ENCODE results near the gene GLB1L. TPM values are rescaled to one million over a fixed set of nuclear protein-coding genes. Genes with fewer than 3 reads are reported as not detected.

The GLB1L gene
- total and polyA plus RNA-seq, 4 donors = 2.3 to 5.2 (median 2.6) TPM

DNA sequence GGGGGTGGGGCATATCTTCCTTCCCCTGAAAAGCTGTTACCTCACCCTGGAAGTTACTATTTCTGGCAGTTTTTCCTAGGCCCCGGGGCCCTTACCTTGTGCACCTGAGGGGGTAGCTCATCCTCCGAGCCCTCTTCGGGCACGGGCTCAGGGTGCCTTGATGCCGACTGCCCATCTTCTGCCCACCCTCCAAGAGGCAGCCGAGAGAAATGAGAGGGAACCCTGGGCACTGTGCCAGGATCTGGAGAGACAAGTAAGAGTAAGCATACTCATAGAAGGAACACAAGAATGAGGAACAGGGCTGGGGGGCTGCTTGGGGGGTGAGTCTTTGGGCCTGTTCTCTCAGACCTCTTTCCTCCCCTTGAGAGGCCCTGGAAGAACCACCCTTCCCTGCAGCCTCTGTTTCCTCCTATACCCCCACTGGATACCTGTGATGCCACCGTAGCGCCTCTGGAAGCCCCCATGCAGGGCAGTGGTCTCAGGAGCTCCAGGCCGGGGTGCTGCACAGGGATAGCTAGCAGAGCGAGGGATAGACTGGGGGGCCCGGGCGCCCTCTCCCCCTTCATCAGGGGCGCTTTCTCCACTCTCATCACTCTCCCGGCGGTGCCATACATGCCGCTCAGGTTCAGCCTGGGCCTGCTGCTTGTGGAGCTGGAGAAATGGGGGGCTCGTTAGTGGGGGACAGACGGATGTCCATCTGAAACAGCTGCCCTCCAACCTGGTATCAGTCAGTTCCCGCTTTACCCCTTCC, 24.4 kb downstream of the GLB1L start:
- no peak overlapping the region for H3K9ac ChIP-seq (ENCODE audit: low read depth in 1 of 2, low read length in 2 of 2)
- peaks cover 5 to 27% (median 19%) of the 10 kb centered on the region in 4 donors for H3K4me1 ChIP-seq (ENCODE audit: control insufficient read depth in 4 of 4, insufficient read depth in 4 of 4, low read length in 3 of 4)
- WGBS = 93% methylated on average over 19 of the region's 19 CpGs
- peaks cover 21 to 54% (median 46%) of the 10 kb centered on the region in 4 donors for H3K36me3 ChIP-seq (ENCODE audit: control insufficient read depth in 4 of 4, insufficient read depth in 3 of 4, low read depth in 1 of 4, low read length in 3 of 4)
- DNase-seq (ENCODE audit: low spot score) = peak; percentile 44
- H3K4me3 ChIP-seq (ENCODE audit: low read depth in 1 of 3, low read length in 3 of 3) = no peak overlapping the region
- TF ChIP-seq ZBTB33 (IDR thresholded peaks at IDR 0.05) (no peak), EGR1 (IDR thresholded peaks at IDR 0.05; ENCODE audit: low read depth in 2 of 2) (no peak), HNF4A (conservative IDR thresholded peaks at IDR 0.05) (no peak), SP1 (IDR thresholded peaks at IDR 0.05) (no peak), RAD21 (IDR thresholded peaks at IDR 0.05) (no peak), RXRA (IDR thresholded peaks at IDR 0.05) (no peak), FOXA1 (IDR thresholded peaks at IDR 0.05) (no peak)
- H3K27me3 ChIP-seq (ENCODE audit: control insufficient read depth in 4 of 4, insufficient read depth in 4 of 4, low read length in 3 of 4) = no peaks in the 10 kb centered on the region
- H3K27ac ChIP-seq (ENCODE audit: low read depth in 1 of 2, low read length in 2 of 2) = no peak overlapping the region
- no peaks in the 10 kb centered on the region for H3K9me3 ChIP-seq (ENCODE audit: control insufficient read depth in 4 of 4, low read length in 3 of 4)

DNA sequence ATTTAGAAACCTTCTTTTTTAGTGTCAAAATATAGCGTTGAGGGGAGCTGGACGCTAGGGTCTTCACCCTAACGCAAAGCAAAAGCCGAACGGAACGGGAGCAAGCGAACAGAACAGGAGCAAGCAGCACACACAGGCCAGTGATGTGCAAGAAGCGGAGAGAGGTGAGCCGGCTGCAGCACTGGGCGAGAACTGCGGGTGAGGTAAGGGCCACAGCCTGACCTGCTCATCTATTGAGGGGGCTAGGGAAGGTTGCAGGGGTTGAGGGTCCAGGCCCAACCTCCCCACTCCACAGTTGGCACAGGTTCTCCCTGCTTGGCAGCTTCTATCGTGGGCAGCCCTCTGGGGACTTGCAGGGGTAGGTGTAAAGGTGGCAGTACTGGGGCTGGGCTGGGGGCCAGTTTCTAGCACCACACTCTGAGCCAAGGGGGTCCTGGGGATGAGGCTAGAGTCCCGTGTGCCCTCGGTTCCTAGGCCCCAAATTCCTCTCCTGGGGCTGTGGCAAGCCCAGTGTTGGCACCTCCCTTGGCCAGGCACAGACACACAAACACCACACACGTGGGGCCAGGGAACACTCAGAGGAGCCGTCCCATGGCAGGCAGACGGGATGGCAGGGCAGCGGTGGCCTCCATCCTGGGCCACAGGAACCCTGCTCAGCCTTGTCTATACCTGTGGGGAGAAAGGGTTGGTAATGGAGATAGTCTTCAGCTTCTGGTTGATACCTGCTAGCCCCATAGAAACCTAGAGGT, 25.3 kb downstream of the GLB1L start:
- H3K36me3 ChIP-seq (ENCODE audit: control insufficient read depth in 4 of 4, insufficient read depth in 3 of 4, low read depth in 1 of 4, low read length in 3 of 4) = peaks cover 21 to 45% (median 40%) of the 10 kb centered on the region in 4 donors
- H3K9me3 ChIP-seq (ENCODE audit: control insufficient read depth in 4 of 4, low read length in 3 of 4) = no peaks in the 10 kb centered on the region
- peaks cover 5 to 27% (median 19%) of the 10 kb centered on the region in 4 donors for H3K4me1 ChIP-seq (ENCODE audit: control insufficient read depth in 4 of 4, insufficient read depth in 4 of 4, low read length in 3 of 4)
- 95% methylated on average over 18 of the region's 18 CpGs for WGBS
- DNase-seq (ENCODE audit: low spot score) = no peak
- H3K27me3 ChIP-seq (ENCODE audit: control insufficient read depth in 4 of 4, insufficient read depth in 4 of 4, low read length in 3 of 4) = no peaks in the 10 kb centered on the region
- no peak overlapping the region for H3K27ac ChIP-seq (ENCODE audit: low read depth in 1 of 2, low read length in 2 of 2)
- H3K9ac ChIP-seq (ENCODE audit: low read depth in 1 of 2, low read length in 2 of 2) = no peak overlapping the region
- TF ChIP-seq ZBTB33 (IDR thresholded peaks at IDR 0.05) (no peak), JUND (IDR thresholded peaks at IDR 0.05) (no peak), FOXA2 (IDR thresholded peaks at IDR 0.05) (no peak), FOXA1 (IDR thresholded peaks at IDR 0.05) (no peak), EGR1 (IDR thresholded peaks at IDR 0.05; ENCODE audit: low read depth in 2 of 2) (no peak), HNF4A (conservative IDR thresholded peaks at IDR 0.05) (no peak), RXRA (IDR thresholded peaks at IDR 0.05) (no peak)
- TF ChIP-seq, protein P1, sequence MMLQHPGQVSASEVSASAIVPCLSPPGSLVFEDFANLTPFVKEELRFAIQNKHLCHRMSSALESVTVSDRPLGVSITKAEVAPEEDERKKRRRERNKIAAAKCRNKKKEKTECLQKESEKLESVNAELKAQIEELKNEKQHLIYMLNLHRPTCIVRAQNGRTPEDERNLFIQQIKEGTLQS (IDR thresholded peaks at IDR 0.05) = no peak
- no peak overlapping the region for H3K4me3 ChIP-seq (ENCODE audit: low read depth in 1 of 3, low read length in 3 of 3)
